ENCODE results near the gene MT3.
"Not testable (repeated sequence)": the region's sequence is repeated elsewhere in the genome, so short reads cannot be mapped to it uniquely, and the experiment has no call there.

The MT3 gene

DNA sequence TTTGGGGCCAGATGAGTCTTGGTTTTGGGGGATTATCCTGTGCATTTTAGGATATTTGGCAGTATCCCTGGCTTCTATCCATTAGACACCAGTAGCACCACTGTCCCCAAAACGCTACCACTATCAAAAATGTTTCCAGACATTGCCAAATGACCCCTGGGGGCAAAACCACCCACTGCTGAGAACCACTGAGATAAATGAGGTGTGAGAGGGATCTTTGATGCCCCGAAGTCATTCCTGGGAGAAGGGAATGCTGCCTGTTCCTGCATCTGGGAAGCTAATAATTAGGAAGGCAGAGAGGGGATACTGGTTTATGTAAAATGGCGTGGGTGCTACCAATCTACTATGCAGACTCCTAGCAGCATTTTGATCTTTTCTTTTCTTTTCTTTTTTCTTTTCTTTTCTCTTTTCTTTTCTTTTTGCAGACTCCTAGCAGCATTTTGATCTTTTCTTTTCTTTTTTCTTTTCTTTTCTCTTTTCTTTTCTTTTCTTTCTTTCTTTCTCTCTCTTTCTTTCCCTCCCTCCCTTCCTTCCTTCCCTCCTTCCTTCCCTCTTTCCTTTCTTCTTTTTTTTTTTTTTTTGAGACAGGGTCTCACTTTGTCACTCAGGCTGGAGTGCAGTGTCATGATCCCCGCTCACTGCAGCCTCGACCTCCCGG lies 8.8 kb upstream of the MT3 start:
- no peak for DNase-seq (ENCODE audit: low spot score)

DNA sequence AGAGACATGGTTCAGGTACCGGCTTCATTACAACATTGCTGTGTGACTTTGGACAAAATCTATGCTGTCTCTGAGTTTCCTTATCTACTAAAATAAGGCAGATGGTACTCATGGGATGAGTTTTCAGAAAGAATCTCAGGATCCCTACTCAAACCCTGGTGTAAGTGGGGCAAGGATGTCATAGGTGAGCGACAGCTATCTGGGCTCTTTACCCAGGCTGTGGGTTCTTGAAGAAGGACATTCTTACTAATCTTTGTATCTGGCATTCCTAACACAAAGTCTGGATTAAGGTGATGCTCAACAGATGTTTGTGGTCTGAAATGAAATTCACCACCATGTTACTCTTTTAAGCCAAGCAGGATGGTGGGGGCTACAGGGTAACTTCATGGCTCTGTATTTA lies 6.4 kb upstream of the MT3 start:
- DNase-seq (ENCODE audit: low spot score) = not testable (repeated sequence)

DNA sequence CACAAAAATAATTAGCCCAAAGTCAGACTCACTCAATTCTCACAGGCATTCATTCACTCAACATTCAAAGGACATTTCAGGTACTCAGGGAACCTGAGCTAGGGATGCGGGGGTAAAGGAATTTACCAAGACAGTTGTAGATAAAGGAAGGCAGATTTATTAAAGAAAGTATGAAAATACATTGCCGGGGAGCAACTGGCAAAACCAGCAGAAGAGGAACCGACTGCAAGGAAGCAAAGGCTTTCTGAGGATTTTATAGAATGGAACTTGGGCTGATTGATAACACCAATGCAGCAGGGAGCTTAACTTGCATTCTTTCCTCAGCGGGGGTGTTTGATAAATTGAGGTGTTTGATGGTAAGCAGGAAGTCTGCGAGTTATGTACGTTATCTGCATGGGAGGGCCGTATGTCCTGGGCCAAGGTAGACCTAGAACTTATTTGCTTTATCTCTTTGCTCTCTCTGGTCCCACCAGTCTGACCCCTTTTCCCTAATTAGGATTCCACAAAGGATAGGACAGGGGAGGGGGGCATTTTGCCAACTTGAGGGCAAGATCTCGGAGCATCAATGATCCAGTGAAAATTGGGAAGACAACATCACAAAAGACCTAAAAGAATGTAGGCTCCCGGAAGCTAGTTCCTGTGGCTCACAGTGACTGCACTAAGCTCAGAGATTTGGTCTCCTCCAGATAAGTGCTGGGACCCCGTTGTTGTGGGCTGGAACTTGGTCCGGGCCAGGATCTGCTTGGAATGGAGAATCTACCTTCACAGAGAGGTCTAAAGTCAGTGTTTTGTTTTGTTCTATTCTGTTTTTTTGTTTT lies 5.8 kb upstream of the MT3 start:
- no peak for DNase-seq (ENCODE audit: low spot score)

DNA sequence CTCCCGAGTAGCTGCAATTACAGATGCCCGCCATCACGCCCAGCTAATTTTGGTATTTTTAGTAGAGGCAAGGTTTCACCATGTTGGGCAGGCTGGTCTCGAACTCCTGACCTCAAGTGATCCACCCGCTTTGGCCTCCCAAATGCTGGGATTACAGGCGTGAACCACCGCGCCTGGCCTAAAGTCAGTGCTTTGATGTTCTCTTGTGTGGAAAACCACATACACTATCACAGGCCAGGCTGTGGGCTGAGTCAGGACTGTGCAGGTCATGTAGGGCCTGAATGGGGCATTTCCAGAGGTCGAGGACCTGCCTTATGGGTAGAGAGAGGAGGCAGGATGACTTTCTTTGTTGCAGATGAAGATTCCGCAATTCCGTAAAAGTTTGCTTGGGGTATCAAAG lies 5.1 kb upstream of the MT3 start:
- no peak for DNase-seq (ENCODE audit: low spot score)

DNA sequence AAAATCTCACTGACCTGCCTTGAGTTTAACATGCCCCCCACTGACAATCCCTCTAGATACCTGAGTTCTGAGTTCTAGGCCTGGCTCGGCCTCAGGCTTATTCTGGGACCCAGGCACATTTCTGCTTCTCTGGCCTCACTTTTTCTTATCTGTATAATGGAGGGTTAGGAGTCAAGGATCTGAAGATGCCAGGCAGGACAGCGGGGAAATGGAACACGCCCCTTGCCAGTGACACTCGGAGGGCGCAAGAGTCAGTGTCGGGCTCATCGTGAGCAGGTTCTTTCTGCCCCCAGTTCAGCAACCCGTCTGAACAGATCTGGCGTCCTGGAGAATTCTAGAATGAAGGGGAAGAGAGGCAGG lies 567 bp upstream of the MT3 start:
- no peak for DNase-seq (ENCODE audit: low spot score)

DNA sequence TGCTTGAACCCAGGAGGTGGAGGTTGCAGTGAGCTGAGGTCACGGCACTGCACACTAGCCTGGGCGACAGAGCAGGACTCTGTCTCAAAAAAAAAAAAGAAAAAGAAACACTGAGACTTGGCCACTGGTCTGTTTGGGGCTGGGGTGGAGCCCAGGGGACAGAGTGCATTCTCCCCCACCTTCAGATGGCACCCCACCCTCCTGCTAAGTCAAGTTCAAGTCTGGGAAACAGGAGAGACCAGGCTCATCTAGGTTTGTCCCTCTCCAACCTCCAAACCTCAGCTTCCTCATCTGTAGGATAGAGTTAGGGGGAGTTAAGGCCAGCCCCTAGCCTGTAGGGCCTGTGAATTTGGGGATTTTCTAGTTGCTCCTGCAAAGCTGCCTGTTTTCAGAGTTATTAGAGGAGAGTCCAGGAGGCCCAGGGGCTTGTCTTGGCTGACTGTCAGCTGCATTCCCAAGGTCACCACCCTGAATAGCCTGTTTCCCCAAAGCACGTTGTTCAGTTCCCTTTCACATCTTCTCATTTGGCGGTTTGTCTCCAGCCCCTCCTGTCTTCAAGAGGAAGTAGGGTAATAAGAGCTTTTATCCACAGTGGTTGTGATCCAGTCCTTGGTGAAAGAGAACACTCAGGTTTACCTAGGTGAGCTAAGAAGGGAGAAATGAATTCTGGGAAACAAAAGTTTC lies 2.2 kb downstream of the MT3 start:
- DNase-seq (ENCODE audit: low spot score) = no peak

DNA sequence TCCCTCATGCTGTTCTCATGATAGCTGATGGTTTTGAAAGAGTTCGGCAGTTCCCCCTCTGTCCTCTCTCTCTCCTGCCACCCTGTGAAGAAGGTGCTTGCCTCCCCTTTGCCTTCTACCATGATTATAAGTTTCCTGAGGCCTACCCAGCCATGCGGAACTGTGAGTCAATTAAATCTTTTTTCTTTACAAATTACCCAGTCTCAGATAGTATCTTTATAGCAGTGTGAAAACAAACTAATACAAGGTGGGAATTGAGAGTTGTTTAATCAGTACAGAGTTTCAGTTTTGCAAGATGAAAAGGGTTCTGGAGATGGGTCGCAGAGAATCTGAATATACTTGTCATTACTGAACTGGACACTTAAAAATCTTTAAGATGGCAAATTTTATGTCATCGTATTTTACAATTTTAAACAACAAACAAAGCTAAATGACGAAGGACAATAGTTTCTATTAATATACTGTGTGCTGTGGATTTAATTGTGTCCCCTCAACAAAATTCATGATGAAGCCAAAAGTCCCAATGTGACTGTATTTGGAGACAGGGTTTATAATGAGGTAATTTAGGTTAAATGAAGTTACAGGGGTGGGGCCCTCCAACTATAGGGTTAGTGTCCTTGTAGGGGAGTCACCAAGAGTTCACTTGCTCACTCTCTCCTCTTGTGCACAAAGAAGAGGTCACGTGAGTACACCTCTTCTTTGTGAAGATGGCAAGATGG lies 4.4 kb downstream of the MT3 start:
- DNase-seq (ENCODE audit: low spot score) = no peak

DNA sequence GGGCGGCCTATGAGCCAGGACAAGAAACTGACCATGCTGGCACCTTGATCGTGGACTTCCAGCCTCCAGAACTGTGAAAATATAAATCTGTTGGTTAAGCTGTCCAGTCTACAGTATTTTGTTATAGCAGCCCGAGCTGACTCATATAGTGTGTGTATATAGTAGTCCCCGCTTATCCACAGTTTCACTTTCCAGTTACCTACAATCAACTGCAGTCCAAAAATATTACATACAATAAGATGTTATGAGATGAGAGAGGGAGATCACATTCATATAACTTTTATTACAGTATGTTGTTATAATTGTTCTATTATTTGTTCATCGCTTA lies 4.9 kb downstream of the MT3 start:
- no peak for DNase-seq (ENCODE audit: low spot score)

DNA sequence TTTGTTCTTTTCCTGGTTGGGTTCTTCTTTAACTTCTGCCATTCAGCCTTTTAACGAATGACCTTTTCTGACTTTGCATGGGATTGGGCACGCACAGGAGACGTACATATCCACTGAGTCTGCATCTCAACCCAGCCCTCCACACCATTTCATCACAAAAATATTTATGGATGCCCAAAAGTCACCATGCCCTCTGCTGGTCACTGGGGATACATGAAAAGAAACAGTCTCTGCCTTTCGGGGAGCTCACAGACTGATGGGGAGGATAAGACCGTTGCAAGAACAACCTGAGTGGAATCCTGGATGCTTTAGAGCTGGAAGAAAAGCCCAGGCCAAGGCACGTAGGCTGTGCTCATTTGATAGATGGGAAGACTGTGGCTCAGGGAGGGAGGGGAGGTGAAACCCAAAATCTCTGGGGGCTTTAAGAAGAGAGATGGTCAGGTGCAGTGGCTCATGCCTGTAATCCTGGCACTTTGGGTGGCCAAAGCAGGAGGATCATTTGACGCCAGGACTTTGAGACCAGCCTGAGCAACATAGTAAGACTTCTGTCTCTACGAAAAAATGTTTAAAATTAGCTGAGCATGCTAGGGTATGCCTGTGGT lies 11.2 kb downstream of the MT3 start:
- no peak for DNase-seq (ENCODE audit: low spot score)

DNA sequence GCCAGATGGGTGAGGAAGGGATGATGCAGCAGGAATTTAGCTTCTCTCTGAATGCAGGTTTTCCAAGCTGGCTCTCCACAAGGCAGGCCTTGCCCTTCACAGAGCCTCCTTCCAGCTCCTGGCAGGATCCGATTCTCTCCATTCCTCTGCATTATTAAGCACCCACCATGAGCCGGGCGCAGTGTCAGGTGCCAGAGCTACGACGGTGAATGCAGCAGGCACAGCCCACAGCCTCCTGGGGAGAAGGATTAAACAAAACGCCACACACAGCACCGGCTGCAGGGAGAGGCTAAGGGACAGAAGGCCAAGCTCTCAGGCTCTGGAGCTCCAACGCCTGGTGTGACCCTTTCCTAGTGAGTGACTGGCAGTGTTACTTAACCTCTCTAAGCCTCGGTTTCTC lies 12.0 kb downstream of the MT3 start:
- no peak for DNase-seq (ENCODE audit: low spot score)

DNA sequence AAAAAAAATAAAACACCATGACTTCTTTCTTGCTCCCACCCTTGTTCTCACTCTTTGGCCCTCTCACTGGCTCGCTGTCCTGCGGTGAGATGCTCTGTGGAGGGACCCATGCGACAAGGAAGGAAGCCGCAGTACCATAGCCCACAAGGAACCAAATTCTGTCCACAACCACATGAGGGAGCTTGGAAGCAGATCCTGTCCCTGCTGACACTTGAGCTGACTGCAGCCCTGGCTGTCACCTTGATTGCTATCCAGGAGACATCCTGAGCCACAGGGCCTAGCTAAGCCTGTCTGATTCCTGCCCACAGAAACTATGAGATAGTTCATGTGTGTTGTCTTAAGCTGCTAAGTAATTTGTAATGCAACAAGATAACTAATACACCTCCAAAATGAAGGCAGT lies 14.3 kb downstream of the MT3 start:
- DNase-seq (ENCODE audit: low spot score) = no peak

DNA sequence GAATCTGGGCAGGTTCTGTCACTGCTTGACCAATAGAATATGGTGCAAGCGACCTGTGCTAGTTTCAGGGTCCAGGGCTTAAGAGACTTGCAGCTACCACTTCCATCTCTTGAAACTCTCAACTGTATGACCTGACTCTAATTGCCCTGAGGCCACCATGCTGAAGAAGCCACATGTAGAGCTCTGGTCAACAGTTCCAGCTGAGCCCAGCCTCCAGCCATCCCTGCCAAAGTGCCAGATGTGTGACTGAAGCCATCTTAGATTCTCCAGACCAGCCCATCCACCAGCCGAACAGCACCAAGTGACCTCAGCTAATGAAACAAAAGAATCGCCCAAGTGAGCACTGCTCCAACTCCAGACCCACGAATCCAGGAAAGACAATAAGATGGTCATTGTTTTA lies 15.6 kb downstream of the MT3 start:
- DNase-seq (ENCODE audit: low spot score) = no peak

DNA sequence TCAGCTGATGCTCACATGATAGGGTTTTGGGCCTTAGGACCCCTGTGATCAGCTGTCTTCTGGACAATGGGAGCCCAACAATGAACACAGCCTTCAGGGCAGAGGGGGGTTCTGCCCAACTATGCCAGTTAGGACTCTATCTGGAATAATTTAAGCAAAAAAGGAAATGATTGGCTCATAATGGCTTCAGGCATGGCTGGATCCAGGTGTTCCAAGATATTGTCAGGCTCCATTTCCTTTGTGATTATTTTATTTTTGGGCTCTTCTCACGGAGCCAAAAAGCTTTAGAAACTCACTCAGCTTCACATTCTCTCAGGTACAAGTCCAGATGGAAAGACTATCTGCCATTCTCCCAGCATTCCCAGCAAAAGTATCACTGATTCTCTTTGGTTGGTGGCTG lies 16.1 kb downstream of the MT3 start:
- no peak for DNase-seq (ENCODE audit: low spot score)

DNA sequence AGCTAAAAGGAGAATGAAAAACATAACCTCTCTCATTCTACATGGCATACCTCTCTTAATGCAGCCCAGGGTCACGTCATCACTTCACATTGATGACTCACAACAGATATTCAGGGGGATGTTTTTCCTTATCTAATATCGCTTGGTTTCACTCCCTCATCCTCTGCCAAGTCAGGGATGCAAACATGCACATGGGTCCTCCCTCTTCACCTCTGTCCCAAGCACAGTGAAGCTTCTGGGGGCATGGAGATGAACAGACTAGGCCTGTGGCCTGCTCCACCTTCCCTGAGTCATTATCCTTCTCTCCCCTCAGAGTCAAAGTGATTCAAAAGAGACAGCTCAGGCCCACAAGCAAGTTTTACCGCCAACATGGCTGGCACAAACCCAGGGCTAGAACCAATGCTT lies 16.7 kb downstream of the MT3 start:
- no peak for DNase-seq (ENCODE audit: low spot score)

DNA sequence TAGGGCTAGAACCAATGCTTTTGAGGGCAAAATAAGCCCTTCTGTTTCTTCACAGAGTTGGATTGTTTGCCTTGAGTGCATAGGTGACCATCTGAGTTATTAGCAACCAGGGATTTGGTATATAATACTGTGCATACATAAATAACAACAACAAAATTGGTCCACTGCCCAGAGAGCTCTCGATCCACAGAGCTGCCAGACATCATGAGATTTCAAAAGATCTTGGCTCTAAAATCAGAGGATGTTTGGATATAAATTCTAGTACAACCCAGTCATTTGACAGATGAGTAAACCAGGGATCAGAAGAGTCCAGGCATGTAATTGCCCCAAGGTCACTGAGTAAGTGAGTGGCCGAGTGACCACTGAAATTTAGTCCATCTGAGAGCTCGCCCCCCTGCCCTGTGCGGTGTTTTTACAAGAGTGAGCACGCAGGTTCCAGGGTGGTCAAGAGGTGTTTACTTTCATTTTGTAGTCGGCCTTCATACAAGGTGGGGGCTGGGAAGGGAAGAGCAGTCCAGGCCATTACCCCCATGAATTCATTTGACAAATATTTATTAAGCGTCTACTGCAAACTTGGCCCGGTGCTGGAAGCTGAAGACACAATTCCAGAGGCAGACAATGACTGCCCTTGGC lies 17.3 kb downstream of the MT3 start:
- no peak for DNase-seq (ENCODE audit: low spot score)

DNA sequence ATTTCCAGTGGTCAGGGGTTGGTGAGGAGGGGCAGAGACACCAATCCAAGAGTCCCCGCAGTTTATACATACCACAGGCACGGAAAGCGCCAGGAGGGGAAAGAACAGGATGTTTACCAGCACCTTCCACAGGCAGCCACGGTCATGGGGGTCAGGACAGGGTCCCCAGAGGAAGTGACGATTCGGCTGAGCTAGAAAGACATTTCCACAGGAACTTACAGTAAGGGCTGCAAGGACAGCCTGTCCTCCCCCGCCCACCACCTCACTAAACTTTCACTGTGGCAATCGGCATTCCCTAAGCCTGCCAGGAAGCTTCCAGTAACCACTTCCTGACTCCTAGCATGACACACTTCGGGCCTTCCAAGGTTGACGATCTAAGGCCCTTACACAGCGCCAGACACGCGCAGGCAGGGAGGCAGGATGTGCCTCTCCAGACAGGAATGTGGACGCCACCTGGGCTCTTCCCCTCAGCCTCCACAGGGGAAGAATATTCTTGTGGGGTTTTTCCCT lies 17.8 kb downstream of the MT3 start:
- no peak for DNase-seq (ENCODE audit: low spot score)

DNA sequence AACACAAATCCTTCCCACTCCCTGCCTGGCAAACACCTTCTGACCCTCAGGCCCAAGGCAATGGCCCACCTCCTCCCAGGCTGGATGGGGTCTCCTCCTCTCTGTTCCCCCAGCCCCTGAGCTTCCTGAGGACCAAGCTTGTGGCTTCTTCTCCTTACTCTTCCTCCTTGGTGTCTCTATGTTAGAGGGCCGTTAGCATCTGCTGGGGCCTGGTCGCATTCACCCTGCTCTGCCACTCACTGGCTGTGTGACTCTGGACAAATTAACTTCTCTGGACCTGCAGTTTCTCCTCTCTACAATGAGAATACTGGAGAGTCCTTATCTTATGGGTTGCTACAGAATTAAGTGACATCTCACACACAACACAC lies 18.3 kb downstream of the MT3 start:
- DNase-seq (ENCODE audit: low spot score) = no peak

DNA sequence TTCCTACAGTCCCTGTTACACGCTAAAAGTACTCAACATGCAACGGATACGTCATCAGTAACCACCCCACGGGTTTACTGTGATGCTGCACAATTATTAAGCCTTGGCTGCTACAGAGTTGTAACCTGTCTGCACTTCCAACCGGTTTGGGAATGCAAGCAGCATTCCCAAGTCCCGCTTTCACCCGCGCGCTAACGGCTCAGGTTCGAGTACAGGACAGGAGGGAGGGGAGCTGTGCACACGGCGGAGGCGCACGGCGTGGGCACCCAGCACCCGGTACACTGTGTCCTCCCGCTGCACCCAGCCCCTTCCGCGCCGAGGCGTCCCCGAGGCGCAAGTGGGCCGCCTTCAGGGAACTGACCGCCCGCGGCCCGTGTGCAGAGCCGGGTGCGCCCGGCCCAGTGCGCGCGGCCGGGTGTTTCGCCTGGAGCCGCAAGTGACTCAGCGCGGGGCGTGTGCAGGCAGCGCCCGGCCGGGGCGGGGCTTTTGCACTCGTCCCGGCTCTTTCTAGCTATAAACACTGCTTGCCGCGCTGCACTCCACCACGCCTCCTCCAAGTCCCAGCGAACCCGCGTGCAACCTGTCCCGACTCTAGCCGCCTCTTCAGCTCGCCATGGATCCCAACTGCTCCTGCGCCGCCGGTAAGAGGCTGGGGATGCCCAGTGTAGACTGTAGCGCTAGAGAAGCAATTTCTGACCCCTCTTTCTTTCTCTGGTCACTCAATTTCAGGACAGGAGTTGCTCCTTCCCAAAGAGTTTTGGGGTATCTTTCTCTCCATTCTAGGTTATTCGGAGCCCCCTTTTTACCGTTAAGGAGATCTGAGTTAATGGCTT lies 18.9 kb downstream of the MT3 start, which contains the start of gene MT2A:
Gene MT2A, plus strand, starts transcription at position 542 of the 833 bp plus-strand sequence. Its CDS starts 72 bp downstream, at position 614.
- DNase-seq (ENCODE audit: low spot score) = peak; percentile 91

DNA sequence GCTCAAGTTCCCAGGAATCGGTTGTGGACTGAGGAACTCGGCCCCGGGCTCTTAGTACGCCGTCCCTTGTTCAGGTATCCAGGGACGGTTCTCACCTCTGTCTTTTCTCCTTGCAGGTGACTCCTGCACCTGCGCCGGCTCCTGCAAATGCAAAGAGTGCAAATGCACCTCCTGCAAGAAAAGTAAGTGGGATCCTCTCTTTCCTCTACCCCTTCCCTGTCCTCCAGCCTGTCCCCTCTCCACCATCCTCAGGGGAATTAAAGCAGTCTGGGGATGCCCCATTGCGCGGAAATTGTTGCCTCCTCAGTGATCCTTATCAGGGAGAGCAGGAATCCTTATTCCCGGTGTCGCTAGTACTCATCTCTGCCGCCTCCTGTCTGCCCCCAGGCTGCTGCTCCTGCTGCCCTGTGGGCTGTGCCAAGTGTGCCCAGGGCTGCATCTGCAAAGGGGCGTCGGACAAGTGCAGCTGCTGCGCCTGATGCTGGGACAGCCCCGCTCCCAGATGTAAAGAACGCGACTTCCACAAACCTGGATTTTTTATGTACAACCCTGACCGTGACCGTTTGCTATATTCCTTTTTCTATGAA lies 19.6 kb downstream of the MT3 start:
- no peak for DNase-seq (ENCODE audit: low spot score)

DNA sequence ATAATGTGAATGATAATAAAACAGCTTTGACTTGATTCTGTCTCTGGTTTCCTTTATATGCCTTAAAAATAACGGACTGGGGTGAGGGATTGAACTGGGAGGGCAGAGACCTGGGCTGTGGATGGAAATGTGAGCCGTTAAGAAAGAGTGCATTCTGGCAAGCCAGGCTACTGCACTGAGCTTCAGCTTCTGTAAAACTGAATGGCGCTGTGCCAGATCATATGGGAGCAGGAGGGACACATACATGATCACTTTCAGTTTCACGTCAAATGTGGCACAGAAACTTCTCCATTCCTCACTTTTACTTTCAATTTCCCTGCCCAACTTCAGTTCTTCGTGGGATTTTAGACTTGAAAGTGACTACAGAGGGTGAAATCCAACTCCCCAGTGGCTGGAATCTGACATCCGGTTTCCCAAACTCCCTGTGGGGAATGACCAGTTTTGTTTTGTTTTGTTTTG lies 20.2 kb downstream of the MT3 start:
- DNase-seq (ENCODE audit: low spot score) = no peak
